ENCODE results near the gene PLD5.

DNA sequence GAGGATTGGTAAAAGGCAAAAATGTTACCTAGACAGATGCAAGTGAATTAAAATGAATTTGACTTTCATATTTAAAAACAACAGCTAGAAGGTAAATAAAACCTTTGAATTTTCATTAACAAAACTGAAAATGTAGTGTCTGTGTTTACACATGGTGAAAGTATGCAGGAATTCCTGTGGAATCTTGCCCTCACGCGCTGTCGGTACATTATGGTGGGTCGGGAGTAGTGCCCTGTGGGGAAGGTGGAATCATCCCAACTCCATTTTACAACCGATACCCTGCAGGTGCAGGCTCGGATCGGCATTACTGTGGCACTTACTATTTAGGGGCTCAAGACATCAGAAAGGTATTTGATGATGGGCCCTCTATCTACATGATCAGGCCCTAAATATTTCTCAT, 328.4 kb downstream of the PLD5 start:
- TF ChIP-seq, protein P1, sequence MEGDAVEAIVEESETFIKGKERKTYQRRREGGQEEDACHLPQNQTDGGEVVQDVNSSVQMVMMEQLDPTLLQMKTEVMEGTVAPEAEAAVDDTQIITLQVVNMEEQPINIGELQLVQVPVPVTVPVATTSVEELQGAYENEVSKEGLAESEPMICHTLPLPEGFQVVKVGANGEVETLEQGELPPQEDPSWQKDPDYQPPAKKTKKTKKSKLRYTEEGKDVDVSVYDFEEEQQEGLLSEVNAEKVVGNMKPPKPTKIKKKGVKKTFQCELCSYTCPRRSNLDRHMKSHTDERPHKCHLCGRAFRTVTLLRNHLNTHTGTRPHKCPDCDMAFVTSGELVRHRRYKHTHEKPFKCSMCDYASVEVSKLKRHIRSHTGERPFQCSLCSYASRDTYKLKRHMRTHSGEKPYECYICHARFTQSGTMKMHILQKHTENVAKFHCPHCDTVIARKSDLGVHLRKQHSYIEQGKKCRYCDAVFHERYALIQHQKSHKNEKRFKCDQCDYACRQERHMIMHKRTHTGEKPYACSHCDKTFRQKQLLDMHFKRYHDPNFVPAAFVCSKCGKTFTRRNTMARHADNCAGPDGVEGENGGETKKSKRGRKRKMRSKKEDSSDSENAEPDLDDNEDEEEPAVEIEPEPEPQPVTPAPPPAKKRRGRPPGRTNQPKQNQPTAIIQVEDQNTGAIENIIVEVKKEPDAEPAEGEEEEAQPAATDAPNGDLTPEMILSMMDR (IDR thresholded peaks at IDR 0.05), result no peak
- TF ChIP-seq POLR2A (IDR thresholded peaks at IDR 0.05), result no peak

All from body of pancreas (tissue), 4 donors.